Renal pelvis (tissue), 4 donors: ENCODE measurements around the gene TNIK. TPM values are rescaled to one million over a fixed set of nuclear protein-coding genes. Genes with fewer than 3 reads are reported as not detected.

Experiments
- DNase-seq: peaks from one replicate; pipeline ENCODE4 v3.0.0-alpha.2; 2013
- polyA plus RNA-seq, 3 donors: library from polyadenylated mRNA; unstranded; fragments of 120-200 nt; gene quantifications; one replicate each; pipeline ENCODE4 v1.2.1, GENCODE V29; 2013; ENCODE audit not compliant: insufficient read length in 3 of 3

TNIK gene
- polyA plus RNA-seq, 3 donors, result 19.2 to 23.7 (median 20.0) TPM

- DNase-seq, result no peak
These were observed 291.7 kb downstream of the TNIK start for GRCh38 chr3:171168551-171168950.

GRCh38 chr3:171168086-171168485 lies 292.1 kb downstream of the TNIK start:
- no peak for DNase-seq

- no peak for DNase-seq
These were observed 294.2 kb downstream of the TNIK start for GRCh38 chr3:171165983-171166382.

- no peak for DNase-seq
These were observed 294.7 kb downstream of the TNIK start for GRCh38 chr3:171165499-171165921.

GRCh38 chr3:171164067-171164465 lies 296.1 kb downstream of the TNIK start:
- DNase-seq, result no peak

GRCh38 chr3:171163101-171164066 lies 296.8 kb downstream of the TNIK start:
- DNase-seq, result no peak

- no peak for DNase-seq
These were observed 299.9 kb downstream of the TNIK start for GRCh38 chr3:171160325-171160724.

GRCh38 chr3:171159822-171160157 lies 300.4 kb downstream of the TNIK start:
- DNase-seq, result no peak

- no peak for DNase-seq
These were observed 301.0 kb downstream of the TNIK start for GRCh38 chr3:171159024-171159821.

GRCh38 chr3:171157980-171158379 lies 302.2 kb downstream of the TNIK start:
- no peak for DNase-seq

GRCh38 chr3:171157286-171157685 lies 302.9 kb downstream of the TNIK start:
- DNase-seq, result peak; percentile 19

- no peak for DNase-seq
These were observed 303.7 kb downstream of the TNIK start for GRCh38 chr3:171156401-171157010.

- no peak for DNase-seq
These were observed 305.0 kb downstream of the TNIK start for GRCh38 chr3:171155122-171155700.

GRCh38 chr3:171150945-171151344 lies 309.3 kb downstream of the TNIK start:
- no peak for DNase-seq

GRCh38 chr3:171149526-171150116 lies 310.6 kb downstream of the TNIK start:
- no peak for DNase-seq

- DNase-seq, result no peak
These were observed 314.4 kb downstream of the TNIK start for GRCh38 chr3:171145798-171146197.

- DNase-seq, result no peak
These were observed 317.2 kb downstream of the TNIK start for GRCh38 chr3:171142985-171143384.

GRCh38 chr3:171140246-171140645 lies 320.0 kb downstream of the TNIK start:
- no peak for DNase-seq

GRCh38 chr3:171138027-171138426 lies 322.2 kb downstream of the TNIK start:
- DNase-seq, result no peak

GRCh38 chr3:171135549-171135948 lies 324.7 kb downstream of the TNIK start:
- no peak for DNase-seq

- DNase-seq, result no peak
These were observed 326.2 kb downstream of the TNIK start for GRCh38 chr3:171133796-171134569.
